GM23338 (cell line): Measurements from ENCODE around the gene RAN. TPM values are rescaled to one million over a fixed set of nuclear protein-coding genes. Genes with fewer than 3 reads are reported as not detected.

Source experiments
- ATAC-seq: fragments of 200-7000 bp; cut with Tn5 transposase; 3 replicates; pipeline ENCODE4 v1.9.1; 2020
- DNase-seq: peaks from one replicate; pipeline ENCODE4 v3.0.0-alpha.2; 2015; ENCODE audit warnings: low spot score
- H2AFZ ChIP-seq: fragments of 200-600 bp; sonication (generic); 2 replicates; pipeline ENCODE4 v1.8.0; 2016; ENCODE audit warnings: antibody characterized with exemption, mild to moderate bottlenecking, moderate library complexity
- H3F3A ChIP-seq: fragments of 200-600 bp; sonication (generic); replicated peaks from 2 replicates; pipeline ENCODE4 v1.8.0; 2017; ENCODE audit warnings: antibody characterized with exemption, mixed run types, low read depth
- H3K27ac ChIP-seq: fragments of 200-600 bp; sonication (generic); 2 replicates; pipeline ENCODE4 v1.6.1; 2016; ENCODE audit warnings: low read depth
- H3K27me3 ChIP-seq: fragments of 200-600 bp; sonication (generic); 2 replicates; pipeline ENCODE4 v1.8.0; 2016; ENCODE audit warnings: mild to moderate bottlenecking, mixed run types, moderate library complexity; ENCODE audit not compliant: insufficient read depth
- H3K36me3 ChIP-seq: fragments of 200-600 bp; sonication (generic); 2 replicates; pipeline ENCODE4 v1.8.0; 2016; ENCODE audit warnings: mild to moderate bottlenecking; ENCODE audit not compliant: insufficient read depth
- H3K4me1 ChIP-seq: fragments of 200-600 bp; sonication (generic); 2 replicates; pipeline ENCODE4 v1.8.0; 2016; ENCODE audit warnings: mild to moderate bottlenecking, moderate library complexity; ENCODE audit not compliant: insufficient read depth
- H3K4me2 ChIP-seq: fragments of 200-600 bp; sonication (generic); 2 replicates; pipeline ENCODE4 v1.7.1; 2017; ENCODE audit warnings: mixed run types
- H3K4me3 ChIP-seq: fragments of 200-600 bp; sonication (generic); 2 replicates; pipeline ENCODE4 v1.6.1; 2016; ENCODE audit warnings: mixed run types
- H3K79me2 ChIP-seq: fragments of 200-600 bp; sonication (generic); replicated peaks from 2 replicates; pipeline ENCODE4 v1.8.0; 2017; ENCODE audit warnings: mild to moderate bottlenecking; ENCODE audit not compliant: insufficient read depth
- H3K9me2 ChIP-seq: fragments of 200-600 bp; sonication (generic); 2 replicates; pipeline ENCODE4 v1.8.0; 2017; ENCODE audit not compliant: insufficient read depth
- H4K20me1 ChIP-seq: fragments of 200-600 bp; sonication (generic); replicated peaks from 2 replicates; pipeline ENCODE4 v1.8.0; 2017; ENCODE audit warnings: mild to moderate bottlenecking; ENCODE audit not compliant: insufficient read depth
- H3K27ac Mint-ChIP-seq: 2 replicates; pipeline ENCODE4 v1.8.0; 2020; ENCODE audit warnings: inconsistent platforms, mild to moderate bottlenecking, moderate library complexity, mixed read lengths
- H3K27me3 Mint-ChIP-seq: 3 replicates; pipeline ENCODE4 v1.8.0; 2022; ENCODE audit warnings: low read depth, mild to moderate bottlenecking, moderate library complexity, mixed read lengths, inconsistent platforms; ENCODE audit not compliant: insufficient read depth, poor library complexity
- H3K36me3 Mint-ChIP-seq: 3 replicates; pipeline ENCODE4 v1.8.0; 2021; ENCODE audit warnings: low read depth, mild to moderate bottlenecking, inconsistent platforms, moderate library complexity, mixed read lengths
- H3K4me1 Mint-ChIP-seq: 3 replicates; pipeline ENCODE4 v1.8.0; 2020; ENCODE audit warnings: mild to moderate bottlenecking, inconsistent platforms, mixed read lengths
- H3K4me3 Mint-ChIP-seq: 3 replicates; pipeline ENCODE4 v1.8.0; 2021; ENCODE audit warnings: moderate library complexity, mild to moderate bottlenecking, inconsistent platforms, mixed read lengths
- H3K9me3 Mint-ChIP-seq: 3 replicates; pipeline ENCODE4 v1.8.0; 2020; ENCODE audit warnings: moderate library complexity, mild to moderate bottlenecking, inconsistent platforms, mixed read lengths
- CREB1 ChIP-seq: fragments of 250-450 bp; sonication (Bioruptor Pico); IDR thresholded peaks from 2 replicates; pipeline ENCODE4 v1.5.0; 2020; ENCODE audit warnings: low read depth, mild to moderate bottlenecking, moderate library complexity
- CTCF ChIP-seq, 2 experiments: fragments of 200-600 bp in 1 of 2; sonication (generic) in 1 of 2; conservative IDR thresholded peaks; 2 replicates each; pipeline versions ENCODE4 v1.5.1 to v1.6.1; 2016 to 2017; ENCODE audit warnings: antibody characterized with exemption in 2 of 2, low read depth in 2 of 2, mild to moderate bottlenecking in 2 of 2, moderate library complexity in 1 of 2
- EZH2phosphoT487 ChIP-seq: fragments of 200-600 bp; sonication (generic); IDR thresholded peaks from one replicate; pipeline ENCODE4 v1.8.1; 2018; ENCODE audit warnings: antibody characterized with exemption; ENCODE audit not compliant: unreplicated experiment
- JUNB ChIP-seq: IDR thresholded peaks from one replicate; pipeline ENCODE4 v1.6.1; 2016; ENCODE audit warnings: antibody characterized with exemption; ENCODE audit not compliant: unreplicated experiment
- NANOG ChIP-seq: IDR thresholded peaks from 2 replicates; pipeline ENCODE4 v1.6.1; 2016; ENCODE audit warnings: antibody characterized with exemption, borderline replicate concordance
- POLR2AphosphoS5 ChIP-seq: IDR thresholded peaks from 2 replicates; pipeline ENCODE4 v1.6.1; 2016; ENCODE audit warnings: antibody characterized with exemption, low read depth
- REST ChIP-seq: IDR thresholded peaks from one replicate; pipeline ENCODE4 v1.6.1; 2018; ENCODE audit warnings: antibody characterized with exemption; ENCODE audit not compliant: unreplicated experiment
- ZNF114 ChIP-seq: fragments of 250-450 bp; sonication (Bioruptor Pico); IDR thresholded peaks from 2 replicates; pipeline ENCODE4 v1.5.0; 2020; ENCODE audit warnings: mild to moderate bottlenecking, moderate library complexity
- ZNF462 ChIP-seq: fragments of 250-450 bp; sonication (Bioruptor Pico); IDR thresholded peaks from 2 replicates; pipeline ENCODE4 v1.5.0; 2020; ENCODE audit warnings: mild to moderate bottlenecking, moderate library complexity
- polyA plus RNA-seq: library from polyadenylated mRNA; unstranded; fragments of >200 nt; fragmentation: Nextera tagmentation; extraction: Ambion mirVana; gene quantifications from 2 replicates; pipeline ENCODE4 v1.2.1, GENCODE V29; 2016
- total RNA-seq: library from RNA; depleted of rRNA; stranded (reverse); fragments of >200 nt; shearing (Covaris generic); gene quantifications from 2 replicates; pipeline ENCODE4 v1.2.3, GENCODE V29; 2014

RAN gene
- total and polyA plus RNA-seq, 2 experiments from 2014 or later: 976 to 2,289 TPM

GRCh38 chr12:130920723-130921381 is 49.0 kb downstream of the RAN start:
- no peak for ATAC-seq
- H4K20me1 ChIP-seq: no peaks in the 10 kb centered on the region

More at GRCh38 chr12:130920723-130921381, 49.0 kb downstream of the RAN start:
- DNase-seq: no peak
- H3K36me3 Mint-ChIP-seq: no peaks in the 10 kb centered on the region; the same call in 2 of the 3 replicates
- no peaks in the 10 kb centered on the region for H3K27me3 ChIP-seq
- H3K27ac Mint-ChIP-seq: no peak overlapping the region
- peaks cover 10% of the 10 kb centered on the region for H3K27me3 Mint-ChIP-seq
- H3K4me1 ChIP-seq: peaks cover 7% of the 10 kb centered on the region; the same call in 1 of the 2 replicates
- no peaks in the 10 kb centered on the region for H3K79me2 ChIP-seq
- TF ChIP-seq POLR2AphosphoS5 (no peak), CTCF (conservative IDR thresholded peaks at IDR 0.05; ENCODE audit: low read depth in 2 of 2) (no peak), EZH2phosphoT487 (no peak), REST (no peak), ZNF462 (CRISPR knock-in tag) (no peak), CREB1 (no peak), JUNB (no peak), ZNF114 (CRISPR knock-in tag) (no peak), NANOG (no peak)
- H3K27ac ChIP-seq: no peak overlapping the region
- no peak overlapping the region for H3K4me3 Mint-ChIP-seq
- H3K4me2 ChIP-seq: no peak overlapping the region
- H3K36me3 ChIP-seq: no peaks in the 10 kb centered on the region
- H3F3A ChIP-seq: 0 out of 2 replicates have a peak, but pooled peaks cover 4% of the 10 kb centered on the region
- no peak overlapping the region for H2AFZ ChIP-seq
- no peaks in the 10 kb centered on the region for H3K9me3 Mint-ChIP-seq
- peaks cover 8% of the 10 kb centered on the region; the same call in 2 of the 3 replicates for H3K4me1 Mint-ChIP-seq
- no peaks in the 10 kb centered on the region for H3K9me2 ChIP-seq
- no peak overlapping the region for H3K4me3 ChIP-seq
